GM19328 (cell line): Measurements from ENCODE around the gene ITPRIP.

Experiments
- ATAC-seq: cut with Tn5 transposase; IDR thresholded peaks from one replicate; pipeline ENCODE4 v1.9.1; 2021; ENCODE audit warnings: mild to moderate bottlenecking, moderate library complexity; ENCODE audit not compliant: unreplicated experiment

Gene ITPRIP

DNA sequence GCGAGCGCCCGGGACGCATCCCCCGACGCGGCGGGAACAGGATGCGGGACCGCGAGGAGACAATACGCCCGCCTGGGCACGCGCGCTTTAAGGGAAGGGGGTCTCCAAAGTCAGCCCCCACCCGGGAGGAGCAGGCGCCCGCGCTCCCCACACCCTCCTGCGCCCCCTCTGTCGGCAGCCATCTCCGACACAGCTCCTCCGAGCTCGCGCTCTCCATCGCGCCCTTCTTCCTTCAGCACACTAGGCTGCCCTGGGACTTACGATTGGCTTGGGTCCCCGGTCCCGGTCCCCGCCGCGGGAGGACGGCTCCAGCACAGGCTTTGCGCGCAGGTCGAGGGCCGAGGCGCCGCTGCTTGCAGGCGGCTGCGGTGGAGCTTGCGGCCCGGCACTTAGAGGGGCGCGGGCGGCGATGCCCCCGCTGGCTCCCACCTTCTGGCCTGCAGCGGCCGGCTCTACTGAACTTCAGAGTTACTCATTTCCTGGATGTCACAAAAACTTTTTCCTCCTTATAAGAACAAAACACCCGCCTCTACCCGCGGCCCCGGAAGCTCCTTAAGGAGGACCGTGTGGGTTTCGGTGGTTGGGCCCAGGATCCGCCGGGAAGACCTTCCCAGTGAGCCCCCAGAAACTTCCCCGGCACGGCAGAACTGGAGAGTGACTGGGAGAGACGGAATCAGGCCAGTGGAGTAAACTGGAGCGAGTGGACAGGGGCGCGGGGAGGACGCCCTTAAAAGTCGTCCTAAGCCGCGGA, at the start of gene ITPRIP:
Gene ITPRIP (minus strand): TSS at position 481 of the 751 bp plus-strand sequence. CDS start 22,414 bp downstream, outside the sequence.
- ATAC-seq: peak; percentile 68

GRCh38 chr10:104387130-104387888, 49.0 kb upstream of the ITPRIP start:
- ATAC-seq: no peak

- no peak for ATAC-seq
Measured at GRCh38 chr10:104380336-104380735, 42.1 kb upstream of the ITPRIP start.

GRCh38 chr10:104376784-104377300, 38.6 kb upstream of the ITPRIP start:
- no peak for ATAC-seq

- ATAC-seq: no peak
Measured at GRCh38 chr10:104374591-104374990, 36.3 kb upstream of the ITPRIP start.

- ATAC-seq: no peak
Measured at GRCh38 chr10:104371753-104372152, 33.5 kb upstream of the ITPRIP start.

DNA sequence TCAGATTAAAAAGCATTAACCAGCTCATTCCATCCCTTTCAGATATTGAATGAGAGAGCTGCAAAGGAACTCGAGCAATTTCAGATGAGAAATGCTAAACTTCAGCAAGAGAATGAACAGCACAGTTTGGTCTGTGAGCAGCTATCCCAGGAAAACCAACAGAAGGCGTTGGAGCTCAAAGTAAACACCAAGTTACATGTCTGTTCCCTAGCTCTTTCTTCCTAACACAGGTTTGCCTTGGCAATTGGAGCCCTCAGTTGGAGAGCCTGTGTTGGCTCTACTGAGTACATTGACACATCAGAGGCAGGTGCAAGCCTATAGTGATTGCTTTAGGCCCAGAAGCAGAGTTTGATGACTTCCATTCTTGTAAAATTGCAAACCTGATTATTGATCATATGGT, 30.1 kb upstream of the ITPRIP start:
- no peak for ATAC-seq

GRCh38 chr10:104367904-104368303, 29.6 kb upstream of the ITPRIP start:
- no peak for ATAC-seq

GRCh38 chr10:104359811-104360210, 21.5 kb upstream of the ITPRIP start:
- ATAC-seq: no peak

- ATAC-seq: peak; percentile 71
Measured at GRCh38 chr10:104353325-104354048, 15.2 kb upstream of the ITPRIP start, which contains the start of gene CFAP58. Gene CFAP58 (plus strand): TSS chr10:104353833. CDS start chr10:104353898, 65 bp downstream.

GRCh38 chr10:104351919-104352318, 13.7 kb upstream of the ITPRIP start:
- no peak for ATAC-seq

GRCh38 chr10:104351061-104351702, 12.9 kb upstream of the ITPRIP start:
- ATAC-seq: no peak

DNA sequence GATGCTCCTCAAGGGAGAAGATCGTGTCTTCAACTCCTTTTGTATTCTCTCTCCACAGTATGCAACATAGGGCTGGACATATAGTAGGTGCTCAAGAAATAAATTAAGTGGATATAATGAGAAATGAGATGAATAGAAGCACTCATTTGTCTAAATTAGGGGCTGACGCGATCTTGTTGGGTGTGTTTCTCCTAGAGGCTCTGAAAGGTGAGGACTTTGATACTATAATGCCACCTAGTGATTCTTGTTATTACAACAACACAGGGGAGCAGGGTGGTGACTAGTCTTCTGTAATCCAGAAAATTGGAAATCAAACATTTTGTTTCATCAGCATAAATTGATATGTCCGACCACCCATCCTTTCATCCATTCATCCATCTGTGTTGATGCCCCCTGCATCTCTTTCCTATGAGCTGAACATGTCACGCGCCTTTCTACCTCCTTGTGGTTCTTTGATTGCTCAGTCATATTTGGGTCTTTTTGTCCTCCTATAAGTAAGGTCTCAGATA, 11.9 kb upstream of the ITPRIP start:
- peak; percentile 37 for ATAC-seq

DNA sequence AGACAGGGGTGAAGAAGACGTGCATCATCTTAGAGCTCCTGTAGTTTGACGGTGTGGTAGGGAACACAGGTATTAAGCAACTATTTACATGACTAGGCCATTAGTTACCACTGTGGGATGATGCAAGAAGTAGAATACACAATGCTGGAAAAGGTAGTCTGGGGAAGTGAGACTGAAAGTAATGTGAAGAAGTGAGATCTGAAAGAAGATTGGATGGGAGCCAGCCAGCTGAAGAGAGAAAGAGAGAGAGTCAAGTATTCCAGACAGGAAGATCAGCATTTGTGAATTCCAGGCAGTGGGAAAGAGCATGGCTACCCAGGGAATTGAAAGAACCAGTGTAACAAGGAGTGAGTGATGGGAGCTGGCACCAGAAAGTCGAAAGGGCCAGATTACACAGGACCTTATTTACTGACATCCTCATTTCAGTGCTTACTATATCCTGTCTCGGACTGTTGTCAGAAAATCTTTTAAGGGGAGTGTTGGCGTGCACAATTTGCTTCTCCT, 11.4 kb upstream of the ITPRIP start:
- peak; percentile 37 for ATAC-seq

GRCh38 chr10:104348601-104349000, 10.3 kb upstream of the ITPRIP start:
- no peak for ATAC-seq

DNA sequence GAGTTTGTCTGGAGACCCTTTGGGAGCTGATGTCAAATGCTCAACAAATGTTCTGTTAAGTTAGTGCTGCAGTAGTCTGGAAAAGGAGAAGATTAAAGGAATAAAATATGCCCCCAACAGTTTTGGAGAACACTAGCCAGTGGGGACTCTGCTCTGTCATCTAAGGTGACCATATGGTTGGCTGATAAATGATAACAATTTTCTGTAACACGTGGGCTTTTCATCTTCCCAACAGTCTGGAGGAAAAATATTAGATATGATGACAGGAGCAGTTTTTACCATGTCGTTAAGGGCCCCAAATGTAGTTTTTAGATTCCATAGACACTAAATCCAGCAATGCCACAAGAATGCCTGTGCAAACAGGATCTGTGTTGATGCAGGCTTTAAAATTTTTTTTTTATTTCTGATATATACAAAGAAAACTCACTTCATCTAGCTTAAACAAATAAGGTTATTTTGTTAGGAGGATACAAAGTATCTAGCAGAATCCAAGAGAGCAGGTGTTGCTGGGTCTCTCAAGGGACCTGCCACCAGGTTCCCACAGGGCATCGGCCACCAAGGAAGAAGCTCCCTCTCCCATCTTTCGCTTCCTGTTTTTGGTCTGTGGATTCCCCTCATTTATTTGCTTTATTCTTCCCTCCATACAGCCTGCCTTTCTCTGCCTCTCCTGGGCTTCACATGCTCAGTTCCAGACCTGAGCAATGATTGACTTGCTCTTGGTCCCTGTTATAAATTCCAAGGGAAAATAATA, 9.2 kb upstream of the ITPRIP start:
- no peak for ATAC-seq

- ATAC-seq: no peak
Measured at GRCh38 chr10:104345941-104346340, 7.7 kb upstream of the ITPRIP start.

DNA sequence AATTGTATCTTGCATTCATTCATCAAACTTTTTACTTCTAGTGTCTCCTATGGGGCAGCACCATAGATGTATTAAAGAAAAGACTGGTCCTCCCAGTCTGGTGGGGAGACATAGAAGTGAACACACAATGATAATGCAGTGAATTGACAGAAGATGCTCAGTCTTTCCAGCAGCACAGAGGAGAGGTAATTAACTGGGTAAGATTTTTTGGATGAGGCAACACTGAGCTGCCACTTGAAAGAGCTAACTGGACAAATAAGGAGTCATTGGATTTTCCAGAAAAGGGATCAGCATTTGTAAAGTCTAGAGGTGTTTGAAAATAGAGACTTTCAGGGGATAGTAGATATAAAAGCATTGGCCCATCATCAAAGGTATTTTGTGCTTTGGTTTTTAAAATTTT, 7.2 kb upstream of the ITPRIP start:
- ATAC-seq: no peak

GRCh38 chr10:104344219-104344618, 6.0 kb upstream of the ITPRIP start:
- no peak for ATAC-seq
